Thymus (tissue), 11 donors: ENCODE measurements around the gene CYTH1. TPM values are rescaled to one million over a fixed set of nuclear protein-coding genes. Genes with fewer than 3 reads are reported as not detected.

Experiments
- DNase-seq, 9 donors: peaks; one replicate each; pipeline ENCODE4 v3.0.0-alpha.2; 2013; ENCODE audit warnings: low spot score in 9 of 9, low read depth in 6 of 9, missing footprints in 1 of 9
- H3K27ac ChIP-seq, 2 donors: one replicate each; pipeline ENCODE4 v1.5.1; 2013; ENCODE audit warnings: control low read depth in 1 of 2, low read depth in 1 of 2, low read length in 1 of 2, mild to moderate bottlenecking in 1 of 2, moderate library complexity in 1 of 2
- H3K27me3 ChIP-seq, 2 donors: one replicate each; pipeline ENCODE4 v1.5.1; 2013; ENCODE audit warnings: low read length in 1 of 2; ENCODE audit not compliant: control insufficient read depth in 2 of 2, insufficient read depth in 1 of 2
- H3K36me3 ChIP-seq, 2 donors: one replicate each; pipeline ENCODE4 v1.5.1; 2013; ENCODE audit warnings: low read length in 1 of 2, mild to moderate bottlenecking in 1 of 2, moderate library complexity in 1 of 2; ENCODE audit not compliant: control insufficient read depth in 2 of 2, insufficient read depth in 2 of 2
- H3K4me1 ChIP-seq, 2 donors: one replicate each; pipeline ENCODE4 v1.5.1; 2013; ENCODE audit warnings: low read length in 2 of 2; ENCODE audit not compliant: control insufficient read depth in 2 of 2, insufficient read depth in 2 of 2
- H3K4me3 ChIP-seq, 2 donors: one replicate each; pipeline ENCODE4 v1.5.1; 2013; ENCODE audit warnings: low read length in 2 of 2, control low read depth in 1 of 2, mild to moderate bottlenecking in 1 of 2
- H3K9me3 ChIP-seq, 2 donors: one replicate each; pipeline ENCODE4 v1.5.1; 2013; ENCODE audit warnings: low read length in 1 of 2, mild to moderate bottlenecking in 1 of 2; ENCODE audit not compliant: control insufficient read depth in 2 of 2, insufficient read depth in 1 of 2
- WGBS: extraction: QIAGEN DNeasy Blood & Tissue Kit; methylation state at CpG from one replicate; pipeline ENCODE4 v1.1.7; 2013; 5-methylcytosine and 5-hydroxymethylcytosine counted together
- polyA plus RNA-seq: library from polyadenylated mRNA; stranded (reverse); fragments of 200-250 nt; gene quantifications from one replicate; pipeline ENCODE4 v1.2.3, GENCODE V29; 2013
- total RNA-seq: library from RNA; stranded (reverse); fragments of 120-200 nt; gene quantifications from one replicate; pipeline ENCODE4 v1.2.4, GENCODE V29; 2013
- donor health status: healthy.

CYTH1 gene
- total and polyA plus RNA-seq, 2 donors = 39.9 to 91.7 TPM

- H3K9me3 ChIP-seq = no peaks in the 10 kb centered on the region
- H3K27me3 ChIP-seq = no peaks in the 10 kb centered on the region
- peaks cover 29 to 54% of the 10 kb centered on the region in 2 donors for H3K4me1 ChIP-seq
- H3K4me3 ChIP-seq = no peak overlapping the region
- H3K27ac ChIP-seq = no peak overlapping the region
- WGBS = 96% methylated on average over 5 of the region's 5 CpGs
- DNase-seq = no peak
- no peaks in the 10 kb centered on the region for H3K36me3 ChIP-seq
These were observed 43.4 kb downstream of the CYTH1 start for GRCh38 chr17:78738698-78739097.

- 91% methylated on average over 6 of the region's 6 CpGs for WGBS
- H3K9me3 ChIP-seq = no peaks in the 10 kb centered on the region
These were observed 43.8 kb downstream of the CYTH1 start for GRCh38 chr17:78738278-78738677.

GRCh38 chr17:78737332-78737731 lies 44.7 kb downstream of the CYTH1 start:
- no peak for DNase-seq
- peaks cover 29 to 58% of the 10 kb centered on the region in 2 donors for H3K4me1 ChIP-seq
- no peak overlapping the region for H3K27ac ChIP-seq
- no peaks in the 10 kb centered on the region for H3K9me3 ChIP-seq
- H3K36me3 ChIP-seq = no peaks in the 10 kb centered on the region
- WGBS = 70% methylated on average over 2 of the region's 2 CpGs
- no peak overlapping the region for H3K4me3 ChIP-seq
- H3K27me3 ChIP-seq = no peaks in the 10 kb centered on the region

More at GRCh38 chr17:78738278-78738677, 43.8 kb downstream of the CYTH1 start:
- Histone ChIP-seq H3K27ac (no peak overlapping the region), H3K27me3 (no peaks in the 10 kb centered on the region), H3K4me3 (no peak overlapping the region), H3K4me1 (peaks cover 29 to 58% of the 10 kb centered on the region in 2 donors), H3K36me3 (no peaks in the 10 kb centered on the region)
- no peak for DNase-seq

GRCh38 chr17:78736526-78737079 lies 45.5 kb downstream of the CYTH1 start:
- Histone ChIP-seq H3K36me3 (no peaks in the 10 kb centered on the region), H3K27me3 (no peaks in the 10 kb centered on the region), H3K9me3 (no peaks in the 10 kb centered on the region), H3K4me3 (peak overlapping the region; percentile 61 to 79), H3K27ac (peak overlapping the region; percentile 92), H3K4me1 (peaks cover 27 to 55% of the 10 kb centered on the region in 2 donors)
- WGBS = under 1% methylated on average over 15 of the region's 15 CpGs
- DNase-seq = peak in 7 of 9 donors; percentile 48 to 87 (median 70)

GRCh38 chr17:78735832-78736525 lies 46.1 kb downstream of the CYTH1 start:
- Histone ChIP-seq H3K9me3 (no peaks in the 10 kb centered on the region), H3K4me1 (peaks cover 25 to 55% of the 10 kb centered on the region in 2 donors), H3K36me3 (peaks cover 0 to 1% of the 10 kb centered on the region in 2 donors), H3K4me3 (peak overlapping the region; percentile 61 to 79), H3K27me3 (no peaks in the 10 kb centered on the region), H3K27ac (peak overlapping the region; percentile 92)
- 3% methylated on average over 6 of the region's 6 CpGs for WGBS
- peak in 6 of 9 donors; percentile 34 to 74 (median 44) for DNase-seq

- Histone ChIP-seq H3K4me3 (peak overlapping the region; percentile 61 to 79), H3K4me1 (peaks cover 25 to 51% of the 10 kb centered on the region in 2 donors), H3K27ac (peak overlapping the region; percentile 77 to 92), H3K9me3 (no peaks in the 10 kb centered on the region), H3K36me3 (peaks cover 0 to 4% of the 10 kb centered on the region in 2 donors), H3K27me3 (no peaks in the 10 kb centered on the region)
- no peak for DNase-seq
- WGBS = 63% methylated on average over 16 of the region's 16 CpGs
These were observed 47.1 kb downstream of the CYTH1 start for GRCh38 chr17:78734793-78735641.

GRCh38 chr17:78732354-78732753 lies 49.7 kb downstream of the CYTH1 start:
- WGBS = 67% methylated on average over 1 of the region's 1 CpG
- no peak overlapping the region for H3K27ac ChIP-seq

GRCh38 chr17:78731904-78732303 lies 50.2 kb downstream of the CYTH1 start:
- H3K27ac ChIP-seq = no peak overlapping the region
- no peak overlapping the region for H3K4me3 ChIP-seq
- no peak for DNase-seq
- H3K27me3 ChIP-seq = no peaks in the 10 kb centered on the region
- peaks cover 10 to 13% of the 10 kb centered on the region in 2 donors for H3K36me3 ChIP-seq
- H3K9me3 ChIP-seq = no peaks in the 10 kb centered on the region
- WGBS = 94% methylated on average over 5 of the region's 5 CpGs
- peaks cover 19 to 44% of the 10 kb centered on the region in 2 donors for H3K4me1 ChIP-seq

More at GRCh38 chr17:78732354-78732753, 49.7 kb downstream of the CYTH1 start:
- Histone ChIP-seq H3K4me3 (no peak overlapping the region), H3K36me3 (peaks cover 9% of the 10 kb centered on the region in 2 donors), H3K4me1 (peaks cover 19 to 42% of the 10 kb centered on the region in 2 donors), H3K27me3 (no peaks in the 10 kb centered on the region), H3K9me3 (no peaks in the 10 kb centered on the region)
- DNase-seq = no peak
